Activated gamma-delta T cell treated with Interleukin-2 at 50 U/mL for 16 hours (primary cell): ENCODE results near the gene TEX35.

ENCODE experiments used
- DNase-seq: peaks from one replicate; pipeline ENCODE4 v3.0.0-alpha.2; 2020

Gene TEX35

DNA sequence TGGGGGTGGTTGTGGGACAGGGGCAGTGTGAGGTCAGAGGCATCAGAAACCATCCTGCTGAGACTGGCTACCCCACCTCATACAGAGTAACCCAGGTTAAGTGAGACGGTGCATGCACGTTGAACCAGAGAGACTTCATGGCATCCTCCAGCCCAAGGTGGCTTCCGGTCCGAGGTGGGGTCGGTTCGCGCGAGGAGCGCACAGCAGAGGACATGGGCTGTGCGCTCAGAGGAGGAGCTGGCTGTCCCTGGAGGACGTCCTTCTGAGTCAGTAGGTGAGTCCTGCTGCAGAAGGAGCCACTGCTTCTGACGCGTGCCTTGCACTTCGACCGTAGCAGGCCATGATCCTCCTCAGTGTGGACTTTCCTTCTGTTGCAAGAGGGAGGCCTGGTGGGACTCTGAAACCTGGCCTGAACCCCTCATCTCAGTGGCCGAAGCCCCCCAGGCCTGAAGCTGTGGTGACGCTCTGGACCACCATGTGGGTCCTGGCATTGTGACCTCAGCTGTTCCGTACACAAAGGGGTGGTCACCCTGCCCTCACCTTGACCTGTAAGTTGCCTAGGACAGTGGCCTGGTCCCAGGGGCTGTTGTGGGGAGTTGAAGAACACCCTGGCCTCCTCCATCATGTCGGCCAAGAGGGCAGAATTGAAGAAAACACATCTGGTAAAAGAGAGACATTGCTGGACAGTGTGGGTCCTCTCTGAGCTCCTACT, at the start of gene TEX35:
Gene TEX35 (plus strand): TSS at position 544 of the 712 bp plus-strand sequence. CDS start 80 bp downstream, at position 624.
- DNase-seq, result no peak

DNA sequence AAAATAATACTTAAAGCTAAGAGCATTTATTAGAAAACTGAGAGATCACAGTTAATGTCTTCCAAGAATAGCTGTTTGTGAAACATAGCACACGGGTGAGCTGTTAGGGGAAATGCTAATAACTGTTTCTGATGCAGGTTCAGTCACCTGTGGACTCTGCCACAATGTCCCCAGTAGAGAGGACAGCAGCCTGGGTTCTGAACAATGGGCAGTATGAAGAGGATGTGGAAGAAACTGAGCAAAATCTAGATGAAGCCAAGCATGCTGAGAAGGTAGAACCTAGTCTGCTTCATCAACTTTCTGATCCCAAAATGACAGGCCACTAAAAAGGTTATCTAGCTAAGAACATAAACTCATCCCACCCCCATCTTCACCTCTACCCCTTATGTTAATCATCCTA, 48.8 kb upstream of the TEX35 start:
- DNase-seq, result no peak

DNA sequence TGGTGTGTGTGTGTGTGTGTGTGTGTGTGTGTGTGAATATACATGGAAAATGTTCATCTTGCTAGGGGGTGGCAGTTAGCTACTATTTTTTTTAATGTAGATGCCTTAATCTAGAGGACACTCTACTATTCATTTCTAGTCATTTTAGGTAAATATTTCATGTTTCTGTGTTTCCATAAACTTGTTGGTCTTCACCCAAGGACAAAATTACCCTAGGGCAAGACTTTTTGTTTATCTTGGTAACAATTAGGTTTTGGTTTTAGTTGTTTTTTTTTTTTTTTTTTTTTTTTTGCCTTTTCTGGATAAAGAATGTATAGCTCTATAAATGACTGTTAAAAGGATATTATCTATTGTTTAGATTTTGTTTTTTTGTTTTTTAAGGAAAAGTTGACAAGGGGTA, 48.3 kb upstream of the TEX35 start:
- DNase-seq, result no peak

DNA sequence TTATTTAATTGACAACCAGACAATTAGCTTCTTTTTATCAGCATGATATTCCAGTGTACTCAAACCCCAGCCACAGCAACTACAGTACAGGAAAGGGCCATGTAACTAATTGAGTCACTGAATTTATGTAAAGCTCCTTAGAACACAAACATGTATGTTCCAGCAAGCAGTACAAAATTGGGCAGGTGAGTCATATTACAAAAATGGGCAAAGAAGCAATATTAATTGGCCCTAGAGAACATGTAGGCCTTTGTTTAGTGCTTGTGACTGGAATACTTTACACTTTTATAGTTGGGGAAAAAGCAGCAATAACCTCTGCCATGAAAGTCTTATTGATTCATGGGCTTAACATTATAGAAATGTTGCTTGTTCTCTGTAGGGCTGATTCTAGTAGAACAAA, 47.9 kb upstream of the TEX35 start:
- DNase-seq, result no peak

DNA sequence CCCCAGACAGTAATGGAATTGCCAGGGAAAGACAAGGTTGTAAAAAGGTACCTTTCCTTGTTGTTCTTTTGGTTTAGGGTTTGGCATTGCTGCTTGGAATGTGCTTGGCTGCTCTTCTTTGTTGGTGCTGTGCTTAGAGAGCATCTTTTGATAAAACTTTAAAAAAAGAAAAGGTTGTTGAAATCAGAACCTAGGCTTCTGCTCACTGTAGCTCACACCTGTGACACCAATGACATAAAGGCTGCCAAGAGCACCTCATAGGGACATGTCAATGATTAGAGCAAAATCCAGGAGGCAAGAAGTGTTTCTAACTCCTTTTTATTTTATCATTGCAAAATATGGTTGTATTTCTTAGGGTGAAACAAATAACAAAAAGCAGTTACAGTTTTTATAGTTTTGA, 45.1 kb upstream of the TEX35 start:
- DNase-seq, result no peak

DNA sequence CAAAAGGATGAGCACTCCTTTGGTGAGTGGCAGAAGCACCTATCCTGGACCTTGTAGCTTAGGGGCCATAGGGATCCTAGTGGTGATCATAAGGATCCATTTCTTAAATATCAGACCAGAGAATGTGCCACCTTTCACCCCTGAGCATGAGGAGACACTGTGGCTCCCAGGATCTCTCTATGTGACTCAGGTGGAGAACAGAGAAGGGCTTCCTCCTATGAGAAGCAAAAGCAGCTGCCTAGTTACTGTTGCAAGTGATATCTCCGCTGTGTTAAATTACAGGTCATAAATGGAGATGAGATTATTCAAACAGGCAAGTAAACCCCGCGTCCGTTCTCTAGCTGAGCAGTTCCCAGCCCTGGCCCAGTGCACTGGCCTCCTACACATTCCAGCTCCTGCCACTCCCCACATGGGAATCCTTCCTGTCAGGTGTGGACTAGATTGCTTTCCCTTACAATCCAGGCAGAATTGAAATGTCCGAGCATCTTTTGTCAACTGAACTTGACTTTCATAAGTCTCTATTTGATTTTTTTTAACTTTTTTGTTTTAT, 42.4 kb upstream of the TEX35 start:
- no peak for DNase-seq

DNA sequence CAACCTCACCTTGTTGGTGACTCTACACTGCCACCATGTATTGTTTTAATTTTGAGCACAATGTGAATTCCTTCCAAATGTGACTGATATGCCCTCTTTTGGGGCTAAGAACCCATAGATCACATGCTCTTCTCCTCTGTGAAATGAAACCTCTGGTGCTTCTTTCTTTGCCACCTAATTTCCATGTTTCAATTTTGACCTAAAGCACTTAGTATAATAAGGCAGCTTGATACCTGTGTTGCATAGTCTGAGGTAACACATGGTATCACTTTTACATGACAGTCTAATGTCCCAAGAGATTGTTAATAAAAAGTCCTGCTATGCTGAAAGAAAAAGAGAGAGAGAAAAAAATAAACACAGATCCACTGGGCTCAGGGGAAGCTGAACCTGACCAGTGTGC, 40.4 kb upstream of the TEX35 start:
- DNase-seq, result no peak

DNA sequence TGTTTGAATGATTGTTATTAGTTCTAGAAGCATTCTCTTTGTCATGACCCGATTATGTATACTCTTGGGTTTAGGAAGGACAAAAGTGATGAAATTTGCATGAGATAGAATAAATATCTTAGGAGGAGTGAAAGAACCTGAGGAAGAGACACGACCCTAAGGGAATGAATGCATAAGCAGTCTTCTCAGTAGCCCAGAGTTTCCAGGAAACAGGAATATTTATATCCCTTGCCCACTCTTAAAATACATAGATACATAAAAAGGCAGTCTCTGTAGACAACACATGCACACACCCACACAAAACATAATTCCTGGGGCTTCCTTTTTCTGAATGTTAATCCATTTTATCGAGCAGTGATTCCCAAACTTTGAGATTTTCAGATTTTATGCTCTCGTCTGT, 35.5 kb upstream of the TEX35 start:
- DNase-seq, result no peak

DNA sequence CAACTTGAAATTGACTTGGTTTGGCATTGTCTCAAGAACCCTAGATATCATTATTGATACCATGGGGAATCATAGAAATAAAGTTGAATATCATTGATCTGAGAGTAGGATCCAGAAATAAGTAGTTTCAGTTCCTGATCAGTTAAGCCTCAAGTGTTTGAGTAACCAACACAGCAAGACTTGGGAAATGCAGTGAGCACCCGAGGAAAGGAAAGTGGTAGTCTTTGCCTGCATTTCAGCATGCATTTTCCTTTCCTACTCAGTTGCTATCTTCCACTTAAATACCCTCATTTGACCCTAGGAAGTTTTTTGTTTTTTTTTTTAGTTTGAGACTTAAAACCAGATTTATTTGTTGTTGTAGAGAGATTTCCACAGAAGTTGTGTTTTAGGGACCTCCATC, 35.1 kb upstream of the TEX35 start:
- no peak for DNase-seq

DNA sequence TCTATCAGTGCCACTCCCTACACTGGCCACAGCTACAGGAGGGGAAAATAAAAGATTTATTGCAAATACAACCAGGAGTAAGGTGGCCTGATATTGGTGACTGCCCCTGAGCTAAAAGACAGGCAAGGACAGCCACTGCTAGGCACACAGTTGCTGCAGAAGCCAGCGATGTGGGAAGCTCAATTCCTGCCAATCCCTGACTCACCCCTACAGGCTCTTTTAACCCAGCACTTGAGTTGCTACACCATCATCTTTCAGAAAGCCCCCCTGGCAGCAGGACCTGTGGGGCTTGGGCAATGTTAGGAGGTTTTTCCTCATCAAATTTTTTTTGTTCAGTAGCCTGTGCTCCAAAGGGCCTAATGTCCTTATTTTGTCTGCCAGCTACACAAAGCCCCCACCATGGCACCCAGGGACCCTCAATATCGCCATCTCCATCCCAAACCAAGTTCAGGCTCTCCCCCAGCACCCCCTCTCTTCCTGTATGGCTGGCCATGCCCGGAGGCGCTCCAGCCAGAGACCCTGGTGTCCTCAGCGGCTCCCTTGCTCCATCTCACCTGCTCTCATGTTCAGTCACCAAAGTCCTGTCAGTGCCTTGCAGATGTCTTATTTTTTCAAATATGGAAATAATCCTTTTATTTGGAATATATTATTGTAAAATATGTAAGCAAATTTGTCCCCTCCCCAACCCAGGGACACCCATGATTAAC, 29.5 kb upstream of the TEX35 start:
- no peak for DNase-seq

DNA sequence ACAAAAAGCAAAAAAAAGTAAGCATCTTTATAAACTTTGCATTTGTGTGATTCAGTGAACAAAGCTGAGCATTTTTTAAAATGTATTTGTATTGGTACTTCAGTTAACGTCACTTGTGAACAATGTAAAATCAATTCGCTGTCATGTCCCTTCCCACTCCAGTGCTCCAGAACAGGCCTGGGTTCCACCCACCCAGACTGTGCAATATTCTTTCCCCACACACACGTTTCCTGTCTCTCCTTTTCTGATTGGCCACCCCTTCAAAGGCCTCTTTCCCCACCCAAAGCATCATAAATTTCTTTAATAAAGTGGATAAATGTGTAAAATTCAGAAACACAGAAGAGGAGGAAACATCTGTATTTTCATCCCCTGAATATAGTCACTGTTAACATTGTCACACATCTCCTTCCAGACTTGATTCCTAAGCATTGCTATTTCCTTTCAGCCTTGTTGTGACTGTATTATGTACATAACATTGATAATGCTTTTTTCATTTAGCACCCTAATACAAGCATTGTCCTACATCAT, 28.1 kb upstream of the TEX35 start:
- DNase-seq, result no peak

DNA sequence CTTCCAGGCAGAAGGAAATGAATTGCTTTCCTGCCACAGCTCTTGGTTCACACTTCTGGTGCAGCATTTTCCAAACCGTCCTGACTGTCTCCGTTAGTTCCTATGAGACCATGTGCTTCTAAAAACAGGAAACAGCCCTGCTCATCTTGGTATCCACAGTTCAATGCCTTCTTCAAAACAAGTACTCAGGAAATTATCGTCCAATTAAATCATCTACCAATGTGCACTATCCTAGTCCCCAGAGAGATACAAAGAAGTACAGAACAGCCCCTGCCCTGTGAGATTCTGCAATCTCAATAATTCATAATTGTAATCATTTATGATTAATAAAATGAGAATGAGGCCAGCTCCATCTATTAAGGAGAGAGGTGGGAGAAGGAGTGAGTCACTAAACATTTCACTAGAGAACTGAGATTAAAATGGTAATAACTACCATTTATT, 27.3 kb upstream of the TEX35 start:
- DNase-seq, result no peak

DNA sequence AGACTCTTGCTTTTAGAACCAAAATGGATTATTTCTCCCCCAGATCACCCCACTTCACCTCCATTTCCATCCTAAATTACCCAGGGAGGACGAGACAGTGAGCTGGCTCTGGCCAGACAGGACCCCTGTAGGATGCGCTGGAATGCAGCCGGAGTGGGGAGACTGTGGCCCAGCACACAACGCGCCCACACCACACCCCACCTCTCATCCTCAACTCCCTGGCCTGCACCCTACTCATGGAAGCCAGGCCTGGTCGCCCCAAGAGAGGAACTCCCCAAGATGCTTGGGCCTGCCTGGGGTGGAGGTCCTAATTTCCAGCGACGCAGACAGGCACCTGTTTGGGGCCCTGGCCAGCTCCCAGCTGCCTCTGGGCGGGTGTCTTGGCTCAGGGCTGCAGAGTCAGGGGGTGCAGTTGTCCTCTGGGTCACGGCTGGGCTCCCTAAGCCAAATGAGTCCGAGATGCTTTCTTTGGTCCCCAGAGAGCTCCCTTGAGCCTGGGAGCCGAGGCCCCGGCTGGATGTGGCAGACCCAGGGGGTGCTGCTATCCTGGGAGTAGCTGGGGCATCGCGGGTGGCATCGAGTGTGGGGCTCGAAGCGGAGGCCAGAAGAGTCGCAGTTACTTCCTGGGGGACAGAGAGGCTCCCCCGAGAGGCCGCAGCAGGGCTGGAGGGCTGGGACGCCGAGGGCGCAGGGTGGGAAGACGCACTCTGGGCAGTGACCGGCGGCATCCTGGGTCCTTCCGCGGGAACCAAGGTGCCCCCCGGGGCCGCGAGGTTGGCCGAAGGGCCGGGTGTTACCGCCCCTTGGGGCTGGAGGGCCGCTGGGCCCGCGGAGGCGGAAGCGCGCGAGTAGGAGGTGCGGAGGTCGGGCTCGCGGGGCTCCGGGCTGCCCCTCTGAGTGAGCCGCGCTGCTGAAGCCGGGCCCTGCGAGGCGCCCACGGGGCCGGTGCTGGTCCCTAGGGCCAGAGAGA, 26.5 kb upstream of the TEX35 start:
- DNase-seq, result no peak

DNA sequence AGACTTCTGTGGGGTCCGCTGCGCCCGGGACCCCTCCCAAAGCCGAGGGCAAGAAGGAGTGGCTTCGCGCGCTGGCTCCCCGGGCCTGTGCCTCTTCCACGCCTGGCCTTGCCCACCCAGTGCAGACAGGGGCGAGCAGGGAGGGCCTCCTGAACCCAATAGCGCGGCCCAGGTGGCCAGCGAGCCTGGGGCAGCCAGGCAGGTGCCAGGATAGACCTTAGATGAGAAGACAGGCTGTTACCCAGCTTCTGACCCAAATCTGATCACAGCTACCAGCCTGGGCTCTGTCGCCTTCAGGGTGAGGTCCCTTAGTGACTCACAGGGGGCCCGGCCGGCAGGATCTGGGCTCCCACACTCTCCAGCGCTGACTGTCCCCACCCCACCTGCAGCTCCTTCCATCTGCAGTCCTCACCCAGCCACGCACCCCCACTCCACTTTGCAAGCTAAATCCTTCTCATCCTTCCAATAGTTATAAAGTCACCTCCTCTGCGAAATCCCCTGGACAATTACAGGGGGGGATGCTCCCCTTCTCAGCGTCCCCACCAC, 25.8 kb upstream of the TEX35 start:
- DNase-seq, result no peak

DNA sequence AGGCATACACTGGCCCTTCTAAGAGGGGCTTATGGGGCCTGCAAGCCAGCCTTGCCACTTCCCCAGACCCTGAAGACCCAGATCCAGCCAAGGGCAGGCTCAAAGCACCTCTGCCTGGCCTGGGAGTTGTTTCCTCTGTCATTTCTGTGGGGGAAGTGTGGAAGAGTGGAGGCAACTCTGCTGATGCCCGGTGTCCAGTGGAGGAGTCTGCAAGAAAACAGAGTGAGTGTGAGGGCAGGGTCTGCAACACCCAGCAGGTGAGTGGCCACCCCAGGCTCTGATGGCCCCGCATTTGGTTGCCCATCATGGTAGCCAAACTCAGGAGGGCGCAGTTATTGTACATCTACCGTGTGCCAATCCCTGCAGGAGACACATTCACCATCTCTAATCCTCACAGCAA, 24.5 kb upstream of the TEX35 start:
- DNase-seq, result no peak

DNA sequence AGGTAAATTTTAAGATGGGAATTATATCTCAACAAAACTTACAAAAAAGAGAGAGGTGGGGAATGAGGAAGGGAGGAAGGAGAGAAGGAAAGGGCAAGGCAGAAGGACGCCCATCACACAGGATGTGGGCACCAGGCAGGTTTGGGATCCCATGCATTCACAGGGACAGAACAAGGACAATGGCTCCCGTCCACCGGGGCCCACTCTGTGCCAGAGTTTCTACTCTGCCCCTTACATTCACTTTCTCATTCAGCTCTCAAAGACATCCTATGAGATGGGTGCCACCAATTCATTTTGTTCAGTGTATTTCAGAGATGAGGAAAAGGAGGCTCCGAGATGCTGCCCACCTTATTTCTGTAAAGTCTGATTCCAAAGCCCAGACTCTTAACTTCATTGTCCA, 23.5 kb upstream of the TEX35 start:
- DNase-seq, result no peak

DNA sequence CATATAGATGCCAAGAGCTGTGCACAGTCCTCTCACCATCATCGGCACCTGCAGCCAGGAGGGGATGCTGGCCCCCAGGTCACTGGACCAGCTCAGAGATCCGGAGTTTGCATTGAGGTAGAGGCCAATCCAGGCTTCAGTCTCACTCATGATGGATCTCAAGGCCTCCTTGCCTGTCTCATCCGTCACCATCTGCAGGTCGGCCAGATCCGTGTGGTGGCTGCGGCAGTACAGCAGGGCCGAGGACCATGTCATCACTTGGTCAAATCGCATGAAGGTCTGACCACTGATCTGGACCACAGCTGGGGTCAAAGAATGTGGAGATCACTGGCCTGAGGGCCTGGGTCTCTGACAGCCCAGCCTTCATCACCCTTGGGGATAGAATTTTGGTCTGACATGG, 22.8 kb upstream of the TEX35 start:
- no peak for DNase-seq

DNA sequence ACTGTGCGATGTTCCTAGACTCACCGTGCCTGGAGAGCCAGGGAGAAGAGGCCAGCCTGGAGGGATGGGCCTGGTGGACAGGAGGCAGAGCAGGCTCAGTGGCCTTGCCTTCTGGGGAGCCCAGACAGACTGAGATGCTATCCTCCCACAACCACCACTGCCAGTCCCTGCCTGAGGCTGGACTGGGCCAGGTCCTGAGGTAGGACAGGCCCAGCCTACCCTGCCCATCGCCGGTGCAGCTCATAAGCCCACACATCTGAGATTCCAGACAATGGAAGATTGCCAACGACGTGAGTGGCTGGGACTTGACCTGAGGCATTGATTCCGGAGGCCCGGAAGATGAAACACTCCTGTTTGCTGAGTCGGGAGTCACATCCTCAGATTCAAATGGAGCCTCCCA, 21.9 kb upstream of the TEX35 start:
- no peak for DNase-seq

DNA sequence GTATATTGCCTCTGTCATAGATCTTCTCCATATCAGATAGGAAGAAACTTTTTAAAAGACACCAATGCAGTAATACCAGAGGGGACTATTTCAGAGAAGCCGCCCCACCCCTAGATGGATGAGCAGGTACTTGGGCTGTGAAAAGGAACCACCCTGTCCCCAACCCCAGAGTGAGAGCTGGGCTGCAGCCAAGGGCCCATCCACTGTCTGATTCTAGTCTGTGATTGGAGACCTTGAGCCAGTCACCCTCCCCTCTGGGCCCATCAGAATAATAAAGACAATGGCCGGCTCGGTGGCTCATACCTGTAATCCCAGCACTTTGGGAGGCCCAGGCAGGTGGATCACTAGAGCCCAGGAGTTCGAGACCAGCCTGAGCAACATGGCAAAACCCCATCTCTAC, 21.2 kb upstream of the TEX35 start:
- no peak for DNase-seq

DNA sequence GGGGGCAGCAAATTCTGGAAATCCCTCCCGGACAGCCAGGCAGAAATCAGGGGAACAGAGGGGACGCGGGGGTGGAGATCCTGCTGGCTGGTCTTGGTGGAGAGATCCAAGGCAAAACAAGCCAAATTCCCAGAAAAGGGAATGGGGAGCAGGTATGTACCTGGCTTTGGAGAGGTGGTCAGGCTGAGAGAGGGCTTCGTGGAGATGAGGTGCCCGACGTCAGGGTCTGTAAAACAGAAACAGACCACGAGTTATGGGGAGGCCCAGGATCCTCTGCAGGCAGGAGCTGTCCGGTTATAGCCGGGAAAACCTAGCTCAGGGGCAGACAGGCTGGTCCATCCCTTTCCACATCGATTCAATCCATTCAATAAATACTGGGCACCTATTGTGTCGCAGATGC, 20.6 kb upstream of the TEX35 start:
- no peak for DNase-seq

DNA sequence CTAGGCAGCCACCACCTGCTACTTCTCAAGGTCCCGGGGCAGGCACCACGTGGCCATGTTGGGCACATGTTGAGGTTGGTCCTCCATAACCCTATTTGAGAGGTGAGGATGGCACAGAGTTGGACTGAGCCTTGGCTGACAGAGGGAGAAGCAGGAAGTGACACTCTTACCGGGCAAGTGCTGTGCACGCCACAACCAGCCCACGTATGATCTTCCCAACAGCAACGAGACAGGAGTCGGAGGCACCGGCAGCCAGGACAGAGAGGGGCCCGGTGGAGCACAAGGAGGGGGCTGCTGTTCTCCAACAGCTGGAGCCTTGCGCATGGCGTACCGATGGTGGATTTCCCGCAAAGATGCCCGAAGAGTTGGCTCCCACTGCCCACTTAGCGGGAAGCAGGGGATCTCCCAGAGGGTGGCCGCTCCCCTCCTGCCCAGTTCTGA, 19.6 kb upstream of the TEX35 start:
- no peak for DNase-seq

DNA sequence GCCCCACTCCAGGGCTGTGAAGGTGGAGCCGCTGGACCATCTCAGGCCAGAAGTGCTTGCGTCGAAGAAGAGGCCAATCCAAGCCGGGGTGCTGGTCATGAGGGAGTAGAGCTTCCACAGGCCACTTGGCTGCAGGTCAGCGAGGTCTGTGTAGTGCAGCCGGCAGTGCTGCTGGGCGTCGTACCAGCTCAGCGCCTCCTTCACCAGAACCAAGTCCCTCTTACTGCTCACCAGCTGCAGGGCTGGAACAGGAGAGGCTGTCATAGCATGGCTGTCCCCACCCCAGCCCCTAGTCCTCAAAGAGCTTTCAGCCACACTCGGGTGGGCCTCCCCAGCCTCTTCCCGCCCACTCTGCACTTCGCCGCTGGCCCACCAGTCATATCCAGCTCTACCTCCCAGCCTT, 18.3 kb upstream of the TEX35 start:
- no peak for DNase-seq

DNA sequence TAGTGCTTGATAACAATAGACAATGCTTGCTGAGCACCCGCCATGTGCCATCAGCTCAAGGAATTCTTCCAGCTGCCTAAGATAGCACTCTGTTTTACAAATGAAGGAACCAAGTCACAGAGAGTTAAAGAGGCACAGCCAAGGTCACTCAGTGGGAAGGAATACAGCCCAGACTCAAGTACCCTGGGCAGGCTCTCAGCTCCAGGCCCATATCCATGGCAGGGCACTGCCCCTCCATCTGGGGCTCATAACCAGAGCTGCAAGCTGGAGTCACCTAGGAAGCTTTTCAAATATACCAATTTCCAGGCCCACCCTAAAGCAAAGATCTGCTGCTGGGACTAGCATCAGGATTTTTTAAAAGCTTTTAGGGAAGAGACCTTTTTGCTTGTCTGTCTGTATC, 17.8 kb upstream of the TEX35 start:
- no peak for DNase-seq
